Keratinocyte (primary cell): ENCODE measurements around the gene RAD51. TPM values are rescaled to one million over a fixed set of nuclear protein-coding genes. Genes with fewer than 3 reads are reported as not detected.

Source experiments
- DNase-seq: peaks from one replicate; pipeline ENCODE4 v3.0.0-alpha.2; 2011; ENCODE audit warnings: low read depth, missing footprints, low spot score
- FAIRE-seq: peaks from 2 replicates; lab custom pipeline; 2011; peaks lifted over from hg19 to GRCh38; lab: Jason Lieb, UNC
- H2AFZ ChIP-seq: 2 replicates; pipeline ENCODE4 v1.6.0; 2012; ENCODE audit warnings: low read length, control low read depth, inconsistent platforms; ENCODE audit not compliant: control insufficient read depth
- H3K27ac ChIP-seq: 2 replicates; pipeline ENCODE4 v1.5.1; 2011; ENCODE audit warnings: low read length; ENCODE audit not compliant: control insufficient read depth, insufficient read depth
- H3K27me3 ChIP-seq: 3 replicates; pipeline ENCODE4 v1.6.0; 2011; ENCODE audit warnings: low read length; ENCODE audit not compliant: control insufficient read depth, insufficient read depth; ENCODE audit errors: extremely low read depth
- H3K36me3 ChIP-seq, 2 experiments: 2 replicates in 1 of 2; 3 replicates in 1 of 2; pipeline ENCODE4 v1.5.1; 2011; ENCODE audit warnings: low read length in 2 of 2, mild to moderate bottlenecking in 1 of 2; ENCODE audit not compliant: control insufficient read depth in 2 of 2, insufficient read depth in 2 of 2; ENCODE audit errors: extremely low read depth in 1 of 2
- H3K4me1 ChIP-seq: 3 replicates; pipeline ENCODE4 v1.5.1; 2011; ENCODE audit warnings: low read length; ENCODE audit not compliant: control insufficient read depth, insufficient read depth; ENCODE audit errors: extremely low read depth
- H3K4me2 ChIP-seq: 3 replicates; pipeline ENCODE4 v1.6.0; 2011; ENCODE audit warnings: low read depth, low read length; ENCODE audit not compliant: control insufficient read depth, insufficient read depth; ENCODE audit errors: extremely low read depth
- H3K4me3 ChIP-seq, 3 experiments: fragments of 200-600 bp in 1 of 3; sonication (generic) in 1 of 3; 2 replicates in 2 of 3; 3 replicates in 1 of 3; pipeline ENCODE4 v1.5.1; 2011 to 2016; ENCODE audit warnings: low read length in 3 of 3, mild to moderate bottlenecking in 3 of 3, control low read depth in 2 of 3, inconsistent platforms in 1 of 3, low read depth in 1 of 3, mixed read lengths in 1 of 3, mixed run types in 1 of 3, moderate library complexity in 1 of 3; ENCODE audit not compliant: control insufficient read depth in 2 of 3, insufficient read depth in 2 of 3; ENCODE audit errors: extremely low read depth in 1 of 3
- H3K79me2 ChIP-seq: 2 replicates; pipeline ENCODE4 v1.6.0; 2012; ENCODE audit warnings: low read length; ENCODE audit not compliant: control insufficient read depth, insufficient read depth
- H3K9ac ChIP-seq: 3 replicates; pipeline ENCODE4 v1.6.0; 2011; ENCODE audit warnings: low read length; ENCODE audit not compliant: control insufficient read depth, insufficient read depth; ENCODE audit errors: extremely low read depth
- H3K9me1 ChIP-seq: 3 replicates; pipeline ENCODE4 v1.6.0; 2011; ENCODE audit warnings: low read length; ENCODE audit not compliant: control insufficient read depth, insufficient read depth; ENCODE audit errors: extremely low read depth
- H3K9me3 ChIP-seq: 2 replicates; pipeline ENCODE4 v1.5.1; 2012; ENCODE audit warnings: low read depth, low read length; ENCODE audit not compliant: control insufficient read depth
- H4K20me1 ChIP-seq: 3 replicates; pipeline ENCODE4 v1.6.0; 2011; ENCODE audit warnings: low read length; ENCODE audit not compliant: control insufficient read depth, insufficient read depth; ENCODE audit errors: extremely low read depth
- EZH2 ChIP-seq: IDR thresholded peaks from one replicate; pipeline ENCODE4 v1.6.1; 2012; ENCODE audit warnings: inconsistent platforms, mild to moderate bottlenecking, low read length, moderate library complexity
- dilution Hi-C: fragments of 300-500 bp; cut with MboI; formaldehyde crosslinking; loops from one replicate; pipeline ENCODE4 v1.7.0; 2020; ENCODE audit warnings: low sequenced_read_pairs; ENCODE audit not compliant: extremely low pct_ligation_motif_present
- polyA plus RNA-seq, 5 experiments: library from polyadenylated mRNA; depleted of rRNA in 3 of 5; stranded (reverse) in 3 of 5; stranded (forward) in 1 of 5; unstranded in 1 of 5; fragments of >200 nt; gene quantifications; 1 replicate in 1 of 5; 2 replicates in 3 of 5; 3 replicates in 1 of 5; pipeline versions ENCODE4 v1.2.1 to v1.2.3, GENCODE V29; 2011 to 2012; ENCODE audit warnings: missing spikeins in 2 of 5, low read depth in 1 of 5, low replicate concordance in 1 of 5
- TF ChIP-seq, protein P1 (sequence below), 3 experiments: IDR thresholded peaks in 1 of 3; conservative IDR thresholded peaks in 1 of 3; optimal IDR thresholded peaks in 1 of 3; 2 replicates in 2 of 3; 3 replicates in 1 of 3; pipeline versions ENCODE3 to v1.5.1; 2011; ENCODE audit warnings: low read length in 3 of 3, mild to moderate bottlenecking in 3 of 3, moderate library complexity in 2 of 3, control low read depth in 1 of 3, inconsistent platforms in 1 of 3; ENCODE audit not compliant: insufficient read depth in 2 of 3; ENCODE audit errors: extremely low read depth in 1 of 3

Gene RAD51
- polyA plus RNA-seq, 1 donor (not counting 4 experiments of a cell fraction or from before 2014, with no cell fraction given): 6.9 TPM

- Histone ChIP-seq H3K36me3 (peaks cover 2 to 7% of the 10 kb centered on the region in 2 experiments), H3K27ac (no peak overlapping the region)
These were observed 21.2 kb downstream of the RAD51 start for GRCh38 chr15:40716165-40716564.

GRCh38 chr15:40721701-40722100 is 26.7 kb downstream of the RAD51 start:
- FAIRE-seq: no peak
- dilution Hi-C loops: no loop called here
- no peak overlapping the region for H3K4me3 ChIP-seq

More at GRCh38 chr15:40716165-40716564, 21.2 kb downstream of the RAD51 start:
- Histone ChIP-seq H2AFZ (no peak overlapping the region), H3K4me2 (no peak overlapping the region), H3K9me3 (no peaks in the 10 kb centered on the region), H3K79me2 (no peaks in the 10 kb centered on the region), H3K9ac (no peak overlapping the region), H3K9me1 (no peaks in the 10 kb centered on the region), H3K27me3 (no peaks in the 10 kb centered on the region), H4K20me1 (no peaks in the 10 kb centered on the region), H3K4me3 (no peak overlapping the region), H3K4me1 (no peaks in the 10 kb centered on the region)
- DNase-seq (no peak), FAIRE-seq (no peak)
- dilution Hi-C loops: no loop called here
- TF ChIP-seq EZH2: no peak
- TF ChIP-seq, protein P1, sequence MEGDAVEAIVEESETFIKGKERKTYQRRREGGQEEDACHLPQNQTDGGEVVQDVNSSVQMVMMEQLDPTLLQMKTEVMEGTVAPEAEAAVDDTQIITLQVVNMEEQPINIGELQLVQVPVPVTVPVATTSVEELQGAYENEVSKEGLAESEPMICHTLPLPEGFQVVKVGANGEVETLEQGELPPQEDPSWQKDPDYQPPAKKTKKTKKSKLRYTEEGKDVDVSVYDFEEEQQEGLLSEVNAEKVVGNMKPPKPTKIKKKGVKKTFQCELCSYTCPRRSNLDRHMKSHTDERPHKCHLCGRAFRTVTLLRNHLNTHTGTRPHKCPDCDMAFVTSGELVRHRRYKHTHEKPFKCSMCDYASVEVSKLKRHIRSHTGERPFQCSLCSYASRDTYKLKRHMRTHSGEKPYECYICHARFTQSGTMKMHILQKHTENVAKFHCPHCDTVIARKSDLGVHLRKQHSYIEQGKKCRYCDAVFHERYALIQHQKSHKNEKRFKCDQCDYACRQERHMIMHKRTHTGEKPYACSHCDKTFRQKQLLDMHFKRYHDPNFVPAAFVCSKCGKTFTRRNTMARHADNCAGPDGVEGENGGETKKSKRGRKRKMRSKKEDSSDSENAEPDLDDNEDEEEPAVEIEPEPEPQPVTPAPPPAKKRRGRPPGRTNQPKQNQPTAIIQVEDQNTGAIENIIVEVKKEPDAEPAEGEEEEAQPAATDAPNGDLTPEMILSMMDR (optimal IDR thresholded peaks at IDR 0.05 in 1 of 3, IDR thresholded peaks at IDR 0.05 in 1 of 3, conservative IDR thresholded peaks at IDR 0.05 in 1 of 3; ENCODE audit: extremely low read depth in 1 of 3, insufficient read depth in 2 of 3, low read length in 3 of 3): no peak

More at GRCh38 chr15:40721701-40722100, 26.7 kb downstream of the RAD51 start:
- Histone ChIP-seq H3K79me2 (no peaks in the 10 kb centered on the region), H4K20me1 (no peaks in the 10 kb centered on the region), H3K9ac (no peak overlapping the region), H3K9me3 (no peaks in the 10 kb centered on the region), H3K9me1 (no peaks in the 10 kb centered on the region), H2AFZ (no peak overlapping the region), H3K27me3 (no peaks in the 10 kb centered on the region), H3K36me3 (peaks cover 0 to 4% of the 10 kb centered on the region in 2 experiments), H3K4me1 (no peaks in the 10 kb centered on the region), H3K4me2 (no peak overlapping the region), H3K27ac (no peak overlapping the region)
- no peak for DNase-seq
- TF ChIP-seq, protein P1 (optimal IDR thresholded peaks at IDR 0.05 in 1 of 3, IDR thresholded peaks at IDR 0.05 in 1 of 3, conservative IDR thresholded peaks at IDR 0.05 in 1 of 3; ENCODE audit: extremely low read depth in 1 of 3, insufficient read depth in 2 of 3, low read length in 3 of 3): no peak
- TF ChIP-seq EZH2: no peak
